ENCODE results near the gene MINDY3.
"Not testable (repeated sequence)": the region's sequence is repeated elsewhere in the genome, so short reads cannot be mapped to it uniquely, and the experiment has no call there.

Gene MINDY3

GRCh38 chr10:15881542-15881941 lies 21.2 kb upstream of the MINDY3 start:
- no peaks in the 10 kb centered on the region for H3K36me3 ChIP-seq
- H3K27me3 ChIP-seq = peaks cover 9% of the 10 kb centered on the region
- no peak for TF ChIP-seq CTCF (IDR thresholded peaks at IDR 0.05; ENCODE audit: low read depth, low read length)
- H3K4me3 ChIP-seq (ENCODE audit: low read depth, low read length) = no peak overlapping the region
- H3K9me3 ChIP-seq = no peaks in the 10 kb centered on the region
- DNase-seq = no peak
- no peaks in the 10 kb centered on the region for H3K4me1 ChIP-seq

- H3K36me3 ChIP-seq = no peaks in the 10 kb centered on the region
- no peak for DNase-seq
- TF ChIP-seq CTCF (IDR thresholded peaks at IDR 0.05; ENCODE audit: low read depth, low read length) = no peak
Observed at GRCh38 chr10:15879663-15880062, 19.4 kb upstream of the MINDY3 start.

DNA sequence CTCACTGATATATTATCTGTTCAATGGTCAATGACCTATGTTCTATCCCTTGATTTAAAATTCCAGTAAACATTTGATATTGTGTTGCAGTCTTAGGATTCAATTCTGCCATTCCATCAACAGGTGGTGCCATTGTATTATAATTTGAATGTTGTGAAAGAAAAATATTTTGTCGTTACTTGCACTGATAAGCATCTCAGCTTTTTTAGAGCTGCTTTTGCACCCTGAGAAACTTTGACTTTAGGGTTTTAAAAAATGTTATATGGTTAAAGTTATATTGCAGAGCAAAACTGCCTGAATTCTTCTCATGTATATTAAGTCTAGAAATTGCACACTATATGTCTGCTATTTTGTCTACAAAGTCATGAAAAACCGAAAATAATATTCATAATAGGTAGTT lies 18.8 kb upstream of the MINDY3 start:
- no peak for DNase-seq
- no peaks in the 10 kb centered on the region for H3K9me3 ChIP-seq
- H3K36me3 ChIP-seq = no peaks in the 10 kb centered on the region
- TF ChIP-seq CTCF (IDR thresholded peaks at IDR 0.05; ENCODE audit: low read depth, low read length) = peak; percentile 49
- H3K4me3 ChIP-seq (ENCODE audit: low read depth, low read length) = no peak overlapping the region
- H3K4me1 ChIP-seq = no peaks in the 10 kb centered on the region
- peaks cover 9% of the 10 kb centered on the region for H3K27me3 ChIP-seq

More at GRCh38 chr10:15879663-15880062, 19.4 kb upstream of the MINDY3 start:
- H3K9me3 ChIP-seq = no peaks in the 10 kb centered on the region
- peaks cover 9% of the 10 kb centered on the region for H3K27me3 ChIP-seq
- H3K4me3 ChIP-seq (ENCODE audit: low read depth, low read length) = no peak overlapping the region
- H3K4me1 ChIP-seq = no peaks in the 10 kb centered on the region

DNA sequence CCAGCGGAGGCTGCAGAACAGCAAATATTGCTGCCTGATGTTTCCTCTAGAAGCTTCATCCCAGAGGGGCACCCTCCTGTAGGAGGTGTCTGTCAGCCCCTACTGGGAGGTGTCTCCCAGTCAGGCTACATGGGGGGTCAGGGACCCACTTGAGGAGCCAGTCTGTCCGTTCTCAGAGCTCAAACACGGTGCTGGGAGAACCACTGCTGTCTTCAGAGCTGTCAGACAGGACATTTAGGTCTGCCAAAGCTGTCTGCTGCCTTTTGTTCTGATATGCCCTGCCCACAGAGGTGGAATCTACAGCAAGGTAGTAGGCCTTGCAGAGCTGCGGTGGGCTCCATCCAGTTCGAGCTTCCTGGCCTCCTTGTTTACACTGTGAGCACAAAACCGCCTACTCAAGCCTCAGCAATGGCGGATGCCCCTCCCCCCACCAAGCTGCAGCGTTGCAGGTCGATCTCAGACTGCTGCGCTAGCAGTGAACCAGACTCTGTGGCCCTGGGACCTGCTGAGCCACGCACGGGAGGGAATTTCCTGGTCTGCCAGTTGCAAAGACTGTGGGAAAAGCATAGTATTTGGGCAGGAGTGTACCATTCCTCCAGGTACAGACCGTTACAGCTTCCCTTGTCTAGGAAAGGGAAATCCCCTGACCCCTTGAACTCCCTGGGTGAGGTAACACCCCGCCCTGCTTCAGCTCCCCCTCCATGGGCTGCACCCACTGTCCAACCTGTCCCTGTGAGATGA lies 17.7 kb upstream of the MINDY3 start:
- DNase-seq = peak; percentile 13
- no peak overlapping the region for H3K4me3 ChIP-seq (ENCODE audit: low read depth, low read length)
- no peak for TF ChIP-seq CTCF (IDR thresholded peaks at IDR 0.05; ENCODE audit: low read depth, low read length)
- H3K36me3 ChIP-seq = no peaks in the 10 kb centered on the region
- peaks cover 9% of the 10 kb centered on the region for H3K27me3 ChIP-seq
- no peaks in the 10 kb centered on the region for H3K4me1 ChIP-seq
- no peaks in the 10 kb centered on the region for H3K9me3 ChIP-seq

DNA sequence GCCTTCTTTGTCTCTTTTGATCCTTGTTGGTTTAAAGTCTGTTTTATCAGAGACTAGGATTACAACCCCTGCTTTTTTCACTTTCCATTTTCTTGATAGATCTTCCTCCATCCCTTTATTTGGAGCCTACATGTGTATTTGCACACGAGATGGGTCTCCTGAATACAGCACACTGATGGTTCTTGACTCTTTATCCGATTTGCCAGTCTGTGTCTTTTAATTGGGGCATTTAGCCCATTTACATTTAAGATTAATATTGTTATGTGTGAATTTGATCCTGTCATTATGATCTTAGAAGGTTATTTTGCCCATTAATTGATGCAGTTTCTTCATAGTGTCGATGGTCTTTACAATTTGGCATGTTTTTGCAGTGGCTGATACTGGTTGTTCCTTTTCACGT lies 16.0 kb upstream of the MINDY3 start:
- H3K4me3 ChIP-seq (ENCODE audit: low read depth, low read length); H3K27me3 ChIP-seq; H3K4me1 ChIP-seq; H3K36me3 ChIP-seq; H3K9me3 ChIP-seq; DNase-seq: not testable (repeated sequence)

DNA sequence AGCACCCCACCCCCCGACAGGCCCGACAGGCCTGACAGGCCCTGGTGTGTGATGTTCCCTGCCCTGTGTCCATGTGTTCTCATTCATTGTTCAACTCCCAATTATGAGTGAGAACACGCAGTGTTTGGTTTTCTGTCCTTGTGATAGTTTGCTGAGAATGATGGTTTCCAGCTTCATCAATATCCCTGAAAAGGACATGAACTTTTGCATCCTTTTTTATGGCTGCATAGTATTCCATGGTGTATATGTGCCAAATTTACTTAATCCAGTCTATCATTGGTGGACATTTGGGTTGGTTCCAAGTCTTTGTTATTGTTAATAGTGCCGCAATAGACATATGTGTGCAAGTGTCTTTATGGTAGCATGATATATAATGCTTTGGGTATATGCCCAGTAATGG lies 12.3 kb upstream of the MINDY3 start:
- not testable (repeated sequence) for H3K36me3 ChIP-seq

GRCh38 chr10:15871823-15872222 lies 11.5 kb upstream of the MINDY3 start:
- Histone ChIP-seq H3K27me3 (peaks cover 15% of the 10 kb centered on the region), H3K36me3 (no peaks in the 10 kb centered on the region), H3K4me1 (no peaks in the 10 kb centered on the region), H3K9me3 (no peaks in the 10 kb centered on the region), H3K4me3 (ENCODE audit: low read depth, low read length) (no peak overlapping the region)
- no peak for DNase-seq
- no peak for TF ChIP-seq CTCF (IDR thresholded peaks at IDR 0.05; ENCODE audit: low read depth, low read length)

More for the DNA sequence above, 12.3 kb upstream of the MINDY3 start:
- DNase-seq; H3K4me3 ChIP-seq (ENCODE audit: low read depth, low read length); H3K9me3 ChIP-seq; H3K4me1 ChIP-seq: not testable (repeated sequence)
- peaks cover 14% of the 10 kb centered on the region for H3K27me3 ChIP-seq
